Posterior cingulate gyrus (tissue), 11 donors: ENCODE data around the gene LANCL1.

Source experiments
- DNase-seq, 10 donors: peaks; one replicate each; pipeline versions ENCODE4 v3.0.0 to v3.0.0-alpha.2; 2020 to 2021; ENCODE audit warnings: mixed read lengths in 3 of 10
- intact Hi-C: fragments of 100-400 bp; cut with DNase I; formaldehyde crosslinking; loops from one replicate; pipeline ENCODE4 v1.15.1; 2023

LANCL1 gene

GRCh38 chr2:210421916-210422315, 54.6 kb downstream of the LANCL1 start:
- intact Hi-C loops = no loop called here
- no peak for DNase-seq

GRCh38 chr2:210412660-210413059, 63.9 kb downstream of the LANCL1 start:
- intact Hi-C loops = no loop called here

GRCh38 chr2:210410542-210410941, 66.0 kb downstream of the LANCL1 start:
- DNase-seq = no peak
- intact Hi-C loops = no loop called here

More at GRCh38 chr2:210412660-210413059, 63.9 kb downstream of the LANCL1 start:
- DNase-seq = no peak

GRCh38 chr2:210399440-210400041, 77.0 kb downstream of the LANCL1 start:
- no peak for DNase-seq
- intact Hi-C loops = loop anchor here (2.0 kb wide), 1 partner anchor 151 kb away; no protein-coding TSS in a partner anchor

- DNase-seq = no peak
- intact Hi-C loops = no loop called here
Measured at GRCh38 chr2:210392469-210392881, 84.1 kb downstream of the LANCL1 start.

GRCh38 chr2:210389856-210390255, 86.7 kb downstream of the LANCL1 start:
- no peak for DNase-seq

GRCh38 chr2:210388148-210388547, 88.4 kb downstream of the LANCL1 start:
- DNase-seq = no peak
- intact Hi-C loops = no loop called here

More at GRCh38 chr2:210389856-210390255, 86.7 kb downstream of the LANCL1 start:
- intact Hi-C loops = no loop called here

- intact Hi-C loops = no loop called here
- no peak for DNase-seq
Measured at GRCh38 chr2:210387074-210387473, 89.5 kb downstream of the LANCL1 start.
